Right lobe of liver (tissue), 6 donors: Measurements from ENCODE around the gene CYSTM1. TPM values are rescaled to one million over a fixed set of nuclear protein-coding genes. Genes with fewer than 3 reads are reported as not detected.
"Not testable (repeated sequence)": the region's sequence is repeated elsewhere in the genome, so short reads cannot be mapped to it uniquely, and the experiment has no call there.

Source experiments
- ATAC-seq, 4 donors: fragments of 200-7000 bp; cut with Tn5 transposase; one replicate each; pipeline ENCODE4 v1.9.1; 2020; ENCODE audit warnings: mild to moderate bottlenecking in 4 of 4, moderate library complexity in 4 of 4
- DNase-seq, 3 donors: peaks; one replicate each; pipeline ENCODE4 v3.0.0-alpha.2; 2020
- H3K27ac ChIP-seq, 3 donors: fragments of 200-600 bp; one replicate each; pipeline ENCODE4 v1.8.0; 2022
- H3K27me3 ChIP-seq, 2 donors: fragments of 200-600 bp; one replicate each; pipeline ENCODE4 v1.8.0; 2022
- H3K36me3 ChIP-seq, 4 donors: fragments of 200-600 bp; sonication (generic) in 1 of 4; one replicate each; pipeline versions ENCODE4 v1.5.1 to v1.8.0; 2017 to 2022; ENCODE audit warnings: control low read depth in 1 of 4
- H3K4me1 ChIP-seq, 4 donors: fragments of 200-600 bp; sonication (generic) in 1 of 4; one replicate each; pipeline versions ENCODE4 v1.5.1 to v1.8.0; 2017 to 2022; ENCODE audit warnings: control low read depth in 1 of 4
- H3K4me3 ChIP-seq, 3 donors: fragments of 200-600 bp; one replicate each; pipeline ENCODE4 v1.8.0; 2022
- H3K9me3 ChIP-seq, 4 donors: fragments of 200-600 bp; sonication (generic) in 1 of 4; one replicate each; pipeline versions ENCODE4 v1.5.1 to v1.8.0; 2017 to 2022; ENCODE audit warnings: control low read depth in 1 of 4
- CTCF ChIP-seq, 4 donors: fragments of 200-600 bp in 3 of 4; fragments of 450-650 bp in 1 of 4; IDR thresholded peaks; one replicate each; pipeline versions ENCODE4 v1.5.1 to v1.8.0; 2016 to 2022; ENCODE audit warnings: antibody characterized with exemption in 4 of 4, mild to moderate bottlenecking in 2 of 4
- POLR2A ChIP-seq: fragments of 450-650 bp; IDR thresholded peaks from one replicate; pipeline ENCODE4 v1.6.1; 2017; ENCODE audit warnings: antibody characterized with exemption, mild to moderate bottlenecking
- WGBS: methylation state at CpG from one replicate; pipeline ENCODE4 v1.1.6; 2018; ENCODE audit warnings: low coverage, low lambda C conversion rate; ENCODE audit not compliant: insufficient coverage; ENCODE audit errors: missing lambda C conversion rate; 5-methylcytosine and 5-hydroxymethylcytosine counted together
- intact Hi-C, 2 donors: fragments of 100-400 bp; cut with DNase I; formaldehyde crosslinking; loops; one replicate each; pipeline versions ENCODE4 v1.11.2 to v1.14.1; 2022
- total RNA-seq, 6 experiments: library from RNA; depleted of rRNA in 2 of 6; stranded (reverse); fragments of >200 nt in 2 of 6; fragmentation: NEBNext Ultra II Directional in 3 of 6; extraction: Animal tissue kit (Norgen Biotek cat#: 25700) in 3 of 6; gene quantifications; one replicate each; pipeline versions ENCODE4 v1.1.0 to v1.2.4, GENCODE V29; 2016 to 2023
- donor health status: DM: no; HTN: yes; CAD: no.
- donor health status: DM: no; HTN: no; CAD: no.
- donor health status: DM: no; HTN: no; CAD: no.
- donor health status: DM: no; HTN: yes; CAD: no.
- donor health status: DM: no; HTN: yes; CAD: no.

The CYSTM1 gene
- total RNA-seq, 6 experiments from 2014 or later: 15.5 to 78.0 (median 29.8) TPM

- Histone ChIP-seq H3K27me3 (no peaks in the 10 kb centered on the region), H3K27ac (peak overlapping the region in 2 of 3 donors; percentile 19 to 22), H3K9me3 (no peaks in the 10 kb centered on the region), H3K36me3 (no peaks in the 10 kb centered on the region), H3K4me3 (no peak overlapping the region), H3K4me1 (peaks cover 0 to 24% (median 0%) of the 10 kb centered on the region in 4 donors)
- intact Hi-C loops: no loop called here
- DNase-seq (no peak), ATAC-seq (peak in 3 of 4 donors; percentile 39 to 60 (median 53))
- 34% methylated on average over 2 of the region's 2 CpGs for WGBS
- no peak for TF ChIP-seq CTCF (IDR thresholded peaks at IDR 0.05)
- TF ChIP-seq POLR2A: no peak
These were observed 22.0 kb downstream of the CYSTM1 start for GRCh38 chr5:140197023-140197422.

- H3K9me3 ChIP-seq, H3K36me3 ChIP-seq, H3K4me3 ChIP-seq, H3K27ac ChIP-seq, ATAC-seq, intact Hi-C loops, H3K27me3 ChIP-seq, DNase-seq: not testable (repeated sequence)
- peaks cover 0 to 20% (median 0%) of the 10 kb centered on the region in 4 donors for H3K4me1 ChIP-seq
- WGBS: 100% methylated on average over 1 of the region's 1 CpG
These were observed 23.9 kb downstream of the CYSTM1 start for GRCh38 chr5:140198915-140199314.

- Histone ChIP-seq H3K4me3 (no peak overlapping the region), H3K4me1 (peaks cover 0 to 11% (median under 1%) of the 10 kb centered on the region in 4 donors), H3K36me3 (no peaks in the 10 kb centered on the region), H3K27ac (no peak overlapping the region), H3K9me3 (no peaks in the 10 kb centered on the region), H3K27me3 (no peaks in the 10 kb centered on the region)
- DNase-seq (no peak), ATAC-seq (no peak)
- TF ChIP-seq CTCF (IDR thresholded peaks at IDR 0.05): no peak
- WGBS: 72% methylated on average over 4 of the region's 4 CpGs
- intact Hi-C loops: no loop called here
These were observed 27.1 kb downstream of the CYSTM1 start for GRCh38 chr5:140202078-140202477.

- no peak for TF ChIP-seq POLR2A
- TF ChIP-seq CTCF (IDR thresholded peaks at IDR 0.05): no peak
- H3K4me1 ChIP-seq: peaks cover 0 to 11% (median 3%) of the 10 kb centered on the region in 4 donors
- intact Hi-C loops: no loop called here
- DNase-seq (no peak), ATAC-seq (no peak)
- 56% methylated on average over 1 of the region's 2 CpGs for WGBS
- no peaks in the 10 kb centered on the region for H3K9me3 ChIP-seq
- no peak overlapping the region for H3K27ac ChIP-seq
- no peaks in the 10 kb centered on the region for H3K27me3 ChIP-seq
- no peaks in the 10 kb centered on the region for H3K36me3 ChIP-seq
- no peak overlapping the region for H3K4me3 ChIP-seq
These were observed 27.6 kb downstream of the CYSTM1 start for GRCh38 chr5:140202610-140203009.

GRCh38 chr5:140205216-140205615, 30.2 kb downstream of the CYSTM1 start:
- Histone ChIP-seq H3K4me3 (no peak overlapping the region), H3K27me3 (no peaks in the 10 kb centered on the region), H3K4me1 (peaks cover 0 to 12% (median 6%) of the 10 kb centered on the region in 4 donors), H3K36me3 (no peaks in the 10 kb centered on the region), H3K27ac (no peak overlapping the region), H3K9me3 (no peaks in the 10 kb centered on the region)
- no peak for ATAC-seq
- intact Hi-C loops: no loop called here
- no CpG with 5 or more reads among the region's 2 CpGs for WGBS
- TF ChIP-seq POLR2A: no peak
- no peak for TF ChIP-seq CTCF (IDR thresholded peaks at IDR 0.05)
- DNase-seq: no peak
